Stimulated activated CD4-positive, alpha-beta T cell treated with anti-CD3 and anti-CD28 coated beads, Interleukin-4, amount 100 ng/mL, for 1 hour (primary cell): ENCODE data around the gene HSPA14.
"Not testable (repeated sequence)": the region's sequence is repeated elsewhere in the genome, so short reads cannot be mapped to it uniquely, and the experiment has no call there.

ENCODE experiments used
- DNase-seq: peaks from one replicate; pipeline ENCODE4 v3.0.0-alpha.2; 2020

HSPA14 gene

DNA sequence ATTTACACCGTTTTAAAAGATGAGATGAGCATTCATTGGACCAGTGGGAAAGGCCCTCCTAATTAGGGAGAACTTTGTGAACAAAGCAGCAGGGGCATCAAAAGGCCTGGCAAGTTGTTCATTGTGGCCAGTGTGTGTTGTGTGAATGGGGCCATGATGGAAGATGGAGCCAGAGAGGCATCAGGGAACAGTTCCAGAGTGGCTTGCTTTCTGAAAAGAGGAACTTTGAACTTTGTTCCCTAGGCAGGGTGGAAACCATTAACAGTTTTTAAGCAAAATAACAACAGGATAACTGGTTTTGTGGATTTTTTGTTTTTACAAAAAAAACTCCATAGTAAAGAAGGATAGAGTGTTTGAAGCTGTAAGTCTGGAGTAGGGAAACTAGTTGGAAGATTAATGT lies 53.0 kb downstream of the HSPA14 start:
- DNase-seq, result no peak

DNA sequence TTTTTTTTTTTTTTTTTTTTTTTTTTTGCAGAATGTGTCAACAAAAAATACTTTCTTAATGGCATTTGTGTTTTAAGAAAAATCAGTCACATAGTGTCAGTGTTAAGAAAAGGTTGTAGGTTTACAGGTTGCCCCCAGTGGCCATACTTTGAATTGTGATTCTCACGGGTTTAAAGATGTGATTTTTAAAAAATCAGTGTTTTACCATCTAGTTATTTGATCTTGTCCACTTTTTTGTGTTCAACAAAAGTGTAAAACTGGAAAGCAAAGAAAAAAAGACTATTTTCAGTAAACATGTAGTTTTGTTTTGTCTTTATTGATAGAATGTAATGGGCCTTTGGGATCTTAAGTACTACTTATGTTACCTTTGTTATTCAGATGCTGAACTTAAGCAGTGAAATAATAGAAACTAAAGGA lies 66.2 kb downstream of the HSPA14 start:
- DNase-seq, result peak; percentile 4

DNA sequence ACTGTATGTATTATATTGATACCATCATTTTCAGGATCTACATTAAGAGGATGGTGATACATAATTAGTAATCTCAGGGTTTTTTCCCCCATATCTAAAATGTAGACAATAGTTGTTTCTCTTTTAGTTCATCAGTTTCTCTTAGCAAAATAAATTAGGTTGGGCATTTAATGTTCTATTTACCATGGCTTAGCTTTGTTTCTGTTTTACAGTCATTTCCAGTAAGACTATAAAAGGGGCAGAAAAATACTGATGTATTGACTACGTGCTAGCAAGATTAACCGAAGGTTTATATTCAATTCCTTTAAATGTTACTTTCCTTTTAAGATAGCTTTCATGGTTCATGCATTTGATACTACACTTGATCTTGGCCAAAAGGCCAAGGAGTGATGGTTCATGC lies 66.8 kb downstream of the HSPA14 start:
- no peak for DNase-seq

DNA sequence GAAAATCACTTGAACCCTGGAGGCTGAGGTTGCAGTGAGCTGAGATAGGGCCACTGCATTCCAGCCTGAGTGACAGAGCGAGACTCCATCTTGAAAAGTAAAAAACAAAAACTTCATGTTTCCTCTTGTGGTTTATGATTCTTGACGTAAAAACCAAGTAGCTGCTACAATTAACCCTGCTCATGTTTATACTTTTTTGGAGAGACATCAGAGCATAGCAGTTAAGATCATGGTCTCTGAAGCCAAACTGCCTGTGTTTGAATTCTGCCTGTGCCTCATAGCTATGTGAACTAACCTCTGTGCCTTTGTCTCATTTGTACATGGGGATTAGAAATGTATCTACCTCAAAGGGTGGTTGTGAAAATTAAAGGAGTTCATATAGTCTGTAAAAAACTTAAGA lies 67.8 kb downstream of the HSPA14 start:
- DNase-seq, result no peak

DNA sequence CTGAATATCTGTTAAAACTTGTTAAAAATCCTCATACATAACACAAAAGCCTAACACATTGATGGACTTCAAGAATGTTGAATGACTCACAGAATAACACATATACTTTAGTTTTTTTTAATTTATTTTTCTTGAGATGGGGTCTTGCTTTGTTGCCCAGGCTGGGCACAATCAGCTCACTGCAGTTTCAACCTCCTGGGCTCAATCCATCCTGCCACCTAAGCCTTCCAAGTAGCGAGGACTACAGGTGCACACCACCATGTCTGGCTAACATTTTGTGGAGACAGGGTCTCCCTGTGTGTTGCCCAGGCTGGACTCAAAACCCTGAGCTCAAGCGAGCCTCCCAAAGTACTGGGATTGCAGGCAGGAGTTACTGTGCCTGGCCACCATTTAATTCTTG lies 68.7 kb downstream of the HSPA14 start:
- no peak for DNase-seq

DNA sequence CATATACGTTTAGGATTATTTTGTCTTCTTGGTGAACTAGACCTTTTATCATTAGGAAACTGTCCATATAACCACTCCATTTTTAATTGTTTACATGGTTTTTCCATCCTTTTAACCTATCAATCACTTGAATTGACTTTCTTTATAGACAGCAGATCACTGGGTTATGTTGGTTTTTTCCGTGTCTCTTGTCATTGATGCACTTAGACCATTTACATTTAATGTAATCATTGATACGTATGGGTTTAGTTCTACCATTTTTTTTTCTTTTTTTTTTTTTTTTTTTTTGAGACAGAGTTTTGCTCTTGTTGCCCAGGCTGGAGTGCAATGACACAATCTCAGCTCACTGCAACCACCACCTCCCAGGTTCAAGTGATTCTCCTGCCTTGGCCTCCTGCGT lies 69.5 kb downstream of the HSPA14 start:
- DNase-seq, result not testable (repeated sequence)

DNA sequence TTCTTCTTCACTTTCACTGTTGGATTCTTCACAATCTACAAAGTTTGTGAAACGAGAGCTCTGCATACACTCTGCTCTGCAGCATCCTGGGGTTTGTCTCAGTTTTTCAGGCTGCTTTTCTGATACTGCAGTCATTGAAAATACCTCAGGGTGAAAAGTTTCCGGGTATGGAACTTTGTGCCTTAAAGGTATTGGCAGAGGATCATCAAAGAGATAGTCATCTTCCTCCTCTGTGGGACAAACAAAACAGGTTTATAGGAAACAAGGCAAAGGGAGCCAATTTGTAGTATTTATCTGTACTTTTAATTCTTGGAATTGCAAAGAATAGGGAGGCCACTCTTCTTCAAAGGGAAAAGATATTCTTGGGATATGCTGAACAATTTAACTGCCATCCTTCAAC lies 71.0 kb downstream of the HSPA14 start:
- DNase-seq, result no peak

DNA sequence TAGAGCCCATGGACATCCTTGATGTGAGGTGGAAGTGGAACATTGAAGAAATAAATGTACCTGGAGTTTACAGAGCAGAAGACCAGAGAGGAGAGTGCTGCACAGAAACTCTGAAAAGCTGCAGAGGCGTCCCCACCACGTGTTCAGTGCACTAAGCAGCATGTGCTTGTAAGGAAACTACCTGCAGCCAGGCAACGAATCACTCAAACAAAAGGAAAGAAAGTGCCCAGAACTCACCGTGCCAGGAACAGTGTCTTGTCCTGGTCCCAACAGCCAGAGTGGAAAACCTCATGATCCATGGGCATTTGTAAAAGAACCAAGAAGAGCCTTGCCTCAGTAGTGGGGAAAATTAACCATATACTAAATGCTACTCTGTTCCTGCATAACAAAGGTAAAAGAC lies 72.8 kb downstream of the HSPA14 start:
- no peak for DNase-seq

DNA sequence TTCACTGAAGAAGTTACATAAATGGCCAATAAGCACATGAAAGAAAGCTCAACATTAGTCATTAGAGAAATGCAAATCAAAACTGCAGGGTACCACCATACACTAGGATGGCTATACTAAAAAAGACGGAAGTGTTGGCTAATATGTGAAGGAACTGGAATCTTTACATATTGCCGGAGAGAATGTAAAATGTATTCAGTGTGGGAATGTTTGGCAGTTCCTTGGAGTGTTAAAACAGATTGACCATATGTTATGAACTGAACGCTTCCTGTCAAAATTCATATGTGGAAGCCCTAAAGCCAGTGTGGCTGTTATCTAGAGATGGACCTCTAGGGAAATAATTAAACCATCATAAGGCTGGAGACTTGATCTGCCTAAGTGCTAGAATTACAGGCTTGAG lies 73.7 kb downstream of the HSPA14 start:
- DNase-seq, result no peak

DNA sequence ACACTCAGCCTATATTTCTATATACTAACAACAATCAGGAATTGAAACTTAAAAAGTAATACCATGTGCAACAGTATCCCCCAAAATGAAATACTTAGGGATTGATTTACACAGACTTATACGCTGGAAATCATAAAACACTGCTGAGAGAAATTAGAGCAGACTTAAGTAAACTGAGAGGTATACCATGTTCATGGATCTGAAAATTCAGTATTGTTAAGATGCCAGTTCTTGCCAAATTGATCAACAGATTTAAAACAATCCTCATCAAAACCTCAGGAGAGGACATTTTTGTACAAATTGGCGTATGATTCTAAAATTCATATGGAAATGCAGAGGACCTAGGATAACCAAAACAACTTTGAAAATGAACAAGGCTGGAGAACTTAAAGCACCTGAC lies 78.5 kb downstream of the HSPA14 start:
- no peak for DNase-seq

DNA sequence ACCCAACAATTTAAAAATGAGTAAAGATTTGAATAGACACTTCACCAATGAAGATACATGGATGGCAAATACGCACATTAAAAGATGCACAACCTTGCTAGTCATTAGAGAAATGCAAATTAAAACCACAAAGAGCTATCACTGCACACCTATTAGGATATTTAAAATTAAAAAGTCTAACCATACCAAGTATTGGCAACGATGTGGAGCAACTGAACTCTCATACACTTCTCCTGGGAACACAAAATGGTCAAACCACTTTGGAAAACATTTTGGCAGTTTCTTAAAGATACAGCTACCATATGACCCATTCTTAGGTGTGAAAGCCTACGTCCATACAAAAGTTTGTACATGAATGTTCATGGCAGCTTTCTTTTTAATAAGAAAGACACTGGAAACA lies 79.7 kb downstream of the HSPA14 start:
- no peak for DNase-seq

DNA sequence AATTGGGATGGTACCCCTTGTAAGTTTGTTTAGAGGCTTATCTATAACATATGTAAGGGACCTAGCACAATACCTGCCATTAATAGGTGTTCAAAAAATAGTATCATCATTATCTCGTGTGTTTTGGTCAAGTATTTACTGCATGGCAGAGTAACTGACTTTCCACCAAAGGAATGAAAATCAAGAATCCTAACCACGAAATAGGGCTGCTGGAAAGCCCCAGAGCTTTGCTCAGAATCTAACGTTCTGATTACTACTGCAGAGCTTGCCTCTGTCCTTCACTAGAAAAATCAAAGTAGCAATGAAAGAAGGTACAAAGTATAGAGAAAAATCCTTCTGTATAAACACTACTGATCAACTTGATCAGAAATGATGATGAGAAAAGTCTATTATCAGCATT lies 80.9 kb downstream of the HSPA14 start:
- DNase-seq, result no peak
